Peyer's patch (tissue), 4 donors: ENCODE measurements around the gene AKIRIN2.

Source experiments
- CTCF ChIP-seq, 6 experiments: fragments of 450-650 bp in 4 of 6; fragments of 200-600 bp in 2 of 6; sonication (generic) in 1 of 6; IDR thresholded peaks; one replicate each; pipeline ENCODE4 v1.5.1; 2017 to 2019; ENCODE audit warnings: antibody characterized with exemption in 6 of 6, mild to moderate bottlenecking in 3 of 6, moderate library complexity in 1 of 6
- POLR2A ChIP-seq, 2 donors: fragments of 450-650 bp; IDR thresholded peaks; one replicate each; pipeline ENCODE4 v1.5.1; 2017; ENCODE audit warnings: antibody characterized with exemption in 2 of 2, mild to moderate bottlenecking in 2 of 2, moderate library complexity in 2 of 2

GRCh38 chr6:87628424-87628823 is 73.6 kb downstream of the AKIRIN2 start:
- TF ChIP-seq POLR2A (IDR thresholded peaks at IDR 0.05) (no peak), CTCF (IDR thresholded peaks at IDR 0.05) (no peak)
